GM21576 (cell line): ENCODE data around the gene GRIK4.
A peak's percentile ranks its signal among the peaks of the same experiment; 100 is the strongest.
"Not testable (repeated sequence)": the region's sequence is repeated elsewhere in the genome, so short reads cannot be mapped to it uniquely, and the experiment has no call there.

Experiments used
- ATAC-seq: cut with Tn5 transposase; IDR thresholded peaks from one replicate; pipeline ENCODE4 v1.9.1; 2021; ENCODE audit warnings: mild to moderate bottlenecking, moderate library complexity; ENCODE audit not compliant: unreplicated experiment

GRIK4 gene

DNA sequence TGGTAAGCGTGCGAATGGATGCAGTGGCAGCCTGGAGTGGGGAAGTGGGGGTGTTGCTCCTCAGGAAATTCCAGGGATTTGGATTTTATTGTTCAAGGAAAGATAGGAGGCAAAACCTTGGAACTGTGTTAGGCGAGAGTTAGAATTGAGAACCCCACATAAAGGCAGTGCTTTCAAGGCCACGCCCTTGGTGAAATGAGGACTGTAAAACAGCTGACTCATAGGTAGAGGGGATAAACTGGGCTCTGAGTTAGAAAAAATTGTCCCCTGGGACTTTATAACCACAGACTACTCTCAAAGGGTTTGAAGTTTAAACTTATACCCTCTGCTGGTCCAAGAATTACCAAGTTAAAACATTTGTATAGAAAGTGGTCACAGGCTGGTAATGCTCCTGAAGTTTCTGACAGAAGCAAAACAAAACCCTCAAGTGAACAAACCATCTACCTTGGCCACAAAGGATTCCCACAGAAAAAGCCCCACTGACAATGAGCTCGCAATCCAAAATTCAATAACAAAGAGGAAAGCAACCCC lies 262.0 kb downstream of the GRIK4 start:
- peak; percentile 69 for ATAC-seq

DNA sequence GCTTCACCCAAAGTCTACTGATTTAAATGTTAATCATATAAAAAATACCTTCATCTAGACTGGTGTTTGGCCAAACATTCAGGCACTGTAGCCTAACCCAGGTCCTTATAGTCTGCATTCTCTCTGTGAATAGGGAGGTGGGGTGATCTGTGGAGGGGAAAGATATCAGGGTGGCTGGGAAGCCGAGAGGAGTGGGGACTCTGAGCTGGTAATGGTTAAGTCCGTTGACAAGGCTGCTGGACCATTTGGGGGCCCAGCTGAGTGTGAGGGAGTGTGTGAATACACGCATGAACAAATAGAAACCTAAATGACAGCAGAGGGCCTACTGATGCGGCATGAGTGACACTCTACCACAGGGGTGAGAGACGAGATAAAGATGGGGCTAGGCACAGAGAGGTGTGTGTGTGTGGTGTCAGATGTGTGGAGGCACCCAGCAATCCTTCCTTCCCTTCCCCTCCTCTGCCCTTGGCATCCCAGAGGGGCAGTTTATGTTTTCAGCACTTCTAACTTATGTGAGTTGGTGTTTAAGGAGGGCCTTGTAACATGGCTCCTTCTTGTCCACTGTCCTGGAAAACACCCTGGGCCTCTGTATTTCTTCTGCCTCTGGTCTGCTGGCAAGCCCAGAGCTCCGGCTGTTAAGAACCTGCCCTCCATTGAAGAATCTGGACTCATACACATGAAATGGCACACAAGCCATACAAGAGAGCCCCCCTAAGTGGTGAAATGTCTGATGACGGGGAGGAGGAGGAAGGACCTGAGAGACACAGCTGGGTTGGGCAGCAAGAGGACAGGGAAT lies 263.2 kb downstream of the GRIK4 start:
- no peak for ATAC-seq

DNA sequence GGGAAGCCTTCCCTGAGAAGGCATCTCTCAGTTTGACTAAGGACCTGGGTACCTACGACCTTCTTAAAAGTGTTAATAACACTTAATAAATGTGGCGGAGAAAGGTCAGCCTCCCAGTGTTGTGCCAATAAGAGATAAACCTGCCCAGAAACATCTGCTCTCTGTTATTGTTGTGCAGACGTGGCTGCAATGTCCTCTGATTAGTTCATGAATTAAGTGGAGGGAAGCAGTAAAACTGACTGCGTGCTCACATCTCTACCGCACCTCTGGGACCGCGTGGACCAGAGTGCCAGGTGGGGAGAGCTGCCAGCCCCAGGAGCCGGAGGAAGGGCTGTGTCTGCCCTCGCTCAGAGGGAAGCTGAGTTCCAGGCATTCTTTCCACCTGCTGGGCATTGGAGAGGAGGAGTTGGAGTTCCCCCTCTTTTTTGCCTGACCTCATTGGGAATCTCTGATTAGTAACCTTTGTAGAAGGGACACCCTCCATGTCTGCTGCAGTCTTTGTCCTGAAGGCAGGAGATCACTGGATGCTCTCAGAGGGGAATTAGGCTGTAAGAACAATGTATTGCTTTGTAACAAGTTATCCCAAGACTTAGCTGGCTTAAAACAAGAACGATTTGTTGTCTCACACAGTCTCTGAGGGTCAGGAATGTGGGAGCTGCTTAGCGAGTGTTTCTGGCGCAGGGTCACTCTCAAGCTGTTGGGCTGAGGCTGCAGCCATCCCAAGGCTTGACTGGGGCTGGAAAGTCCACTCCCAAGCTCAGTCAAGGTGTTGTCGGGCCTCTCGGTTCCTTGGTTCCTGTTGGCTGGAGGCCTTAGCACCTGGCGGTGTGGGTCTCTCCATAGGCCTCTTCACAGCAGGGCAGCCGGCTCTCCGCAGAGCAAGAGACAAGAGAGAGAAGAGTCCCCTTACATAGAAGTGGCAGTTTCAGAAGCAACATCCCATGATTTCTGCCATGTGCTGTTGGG lies 264.7 kb downstream of the GRIK4 start:
- ATAC-seq = no peak

DNA sequence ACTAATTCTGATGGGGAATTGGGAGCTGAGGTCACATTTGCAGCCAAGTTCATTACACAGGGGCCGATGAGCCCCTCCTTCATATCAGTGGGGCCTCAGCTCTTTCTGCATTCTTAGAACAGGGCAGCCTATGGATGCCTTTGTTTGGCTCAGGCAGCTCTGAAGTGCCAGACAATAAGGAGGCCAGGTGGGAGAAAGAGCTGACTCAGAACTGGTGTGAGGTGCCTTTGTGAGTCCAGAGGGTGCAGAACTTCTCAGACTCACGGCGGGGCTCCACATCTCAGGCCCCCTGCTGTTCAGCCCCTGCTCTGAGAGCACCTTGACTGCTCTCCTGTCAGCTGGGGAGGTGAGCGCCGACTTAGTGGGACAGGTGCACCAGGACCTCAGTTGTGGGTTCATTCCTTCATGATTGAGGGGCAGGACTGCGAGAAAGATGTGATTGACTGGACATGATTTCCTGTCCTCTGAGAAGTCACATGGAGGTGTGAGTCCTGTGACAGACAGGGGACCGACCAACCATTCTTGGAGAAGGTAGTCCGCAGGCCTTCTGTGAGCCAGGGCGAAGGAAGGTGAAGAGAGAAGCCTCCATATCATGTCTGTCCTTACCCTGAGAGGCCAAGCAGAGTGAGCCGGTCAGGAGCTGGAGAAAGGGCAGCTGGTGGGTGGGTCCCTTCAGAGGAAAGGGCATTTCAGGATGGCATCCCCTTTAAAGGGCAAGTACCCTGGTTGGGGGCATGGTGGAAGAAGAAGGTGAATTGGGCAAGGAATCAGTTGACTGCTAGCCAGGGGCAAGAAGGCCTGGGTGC lies 267.3 kb downstream of the GRIK4 start:
- no peak for ATAC-seq

DNA sequence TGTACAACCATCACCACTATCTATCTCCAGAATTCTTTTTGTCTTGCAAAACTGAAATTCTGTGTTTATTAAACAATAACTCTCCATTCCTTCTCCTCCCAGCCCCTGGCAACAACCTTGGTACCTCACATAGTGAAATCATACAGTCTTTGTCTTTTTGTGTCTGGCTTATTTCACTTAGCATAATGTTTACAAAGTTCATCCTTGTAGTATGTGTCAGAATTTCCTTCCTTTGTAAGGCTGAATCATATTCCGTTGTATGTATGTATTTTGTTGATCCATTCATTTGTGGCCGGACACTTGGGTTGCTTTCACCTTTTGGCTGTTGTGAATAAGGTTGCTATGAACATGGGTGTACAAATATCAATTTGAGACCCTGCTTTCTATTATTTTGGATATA lies 268.7 kb downstream of the GRIK4 start:
- ATAC-seq = no peak

DNA sequence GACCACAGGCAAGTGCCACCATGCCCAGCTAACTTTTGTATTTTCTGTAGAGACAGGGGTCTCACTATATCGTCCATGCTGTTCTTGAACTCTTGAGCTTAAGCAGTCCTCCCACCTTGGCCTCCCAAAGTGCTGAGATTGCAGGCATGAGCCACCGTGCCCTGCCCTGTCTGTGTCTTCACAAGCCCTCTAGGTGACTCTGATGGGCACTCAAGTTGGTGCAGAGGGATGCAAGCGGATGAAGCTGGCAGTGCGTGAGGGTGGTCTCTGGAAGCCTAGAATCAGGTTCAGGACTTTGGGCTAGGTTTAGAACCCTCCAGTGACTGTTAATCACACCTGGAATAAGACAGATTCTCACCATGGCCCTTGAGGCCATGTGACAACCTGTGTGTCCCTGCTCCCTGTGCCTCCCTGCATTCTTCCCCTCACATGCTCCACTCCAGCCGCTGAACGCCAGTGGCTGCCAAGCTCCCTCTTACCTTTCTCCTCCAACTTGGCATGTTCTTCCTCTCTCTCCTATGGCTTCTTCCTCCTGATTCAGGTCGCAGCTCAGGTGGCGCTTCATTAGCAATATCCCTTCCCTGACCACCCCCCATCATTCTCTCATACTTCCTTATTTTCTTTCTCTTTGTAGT lies 270.1 kb downstream of the GRIK4 start:
- ATAC-seq = no peak

DNA sequence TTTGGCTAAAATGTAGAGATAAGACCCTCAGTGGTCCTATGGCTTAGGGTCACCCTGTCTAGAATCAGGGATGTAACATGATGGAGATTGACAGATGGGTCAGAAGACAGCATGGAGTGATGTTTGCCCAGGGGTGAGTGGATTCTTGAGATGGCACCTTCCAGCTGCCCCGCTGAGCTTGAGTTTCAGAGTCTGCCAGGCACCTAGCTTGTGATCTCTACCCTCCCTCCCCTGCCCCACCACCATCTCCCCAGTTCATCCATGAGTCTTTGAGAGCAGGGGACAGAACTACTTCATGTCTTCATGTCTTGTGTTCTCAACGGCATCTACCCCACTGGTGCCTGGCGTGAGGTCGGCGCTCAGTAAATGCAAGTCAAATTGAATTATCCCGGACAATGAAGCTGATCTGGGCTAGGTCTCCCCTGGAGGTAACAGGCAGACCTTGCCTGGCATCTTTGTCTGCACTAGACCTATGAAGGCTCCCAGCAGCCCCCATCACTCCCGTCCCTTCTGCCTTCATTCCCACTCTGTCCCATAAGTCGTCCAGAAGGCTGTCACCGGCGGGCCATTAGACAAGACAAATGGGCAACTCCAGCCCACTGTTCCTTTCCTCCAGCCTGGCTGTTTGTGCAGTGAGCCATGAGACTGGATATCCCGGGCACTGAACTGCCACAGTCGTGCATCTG lies 273.2 kb downstream of the GRIK4 start:
- no peak for ATAC-seq

DNA sequence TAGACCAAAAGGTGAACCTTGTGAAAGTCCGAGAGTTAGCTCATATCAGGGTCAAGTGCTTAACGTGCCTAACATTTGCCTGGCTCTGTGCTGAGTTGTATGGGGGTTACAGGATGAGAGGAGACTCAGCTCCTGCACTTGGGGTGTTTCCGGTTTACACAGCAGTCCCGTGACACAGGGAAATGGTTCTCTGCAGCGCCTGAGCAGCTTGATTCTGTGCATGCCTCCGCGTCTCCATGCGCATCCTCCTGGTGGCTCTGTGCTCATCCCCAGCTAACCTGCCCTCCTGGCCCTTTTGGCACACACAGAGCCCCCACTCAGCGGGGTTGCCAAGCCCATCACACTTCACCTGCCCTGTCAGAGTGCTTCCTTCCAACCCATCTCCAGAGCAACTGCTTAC lies 274.0 kb downstream of the GRIK4 start:
- no peak for ATAC-seq

DNA sequence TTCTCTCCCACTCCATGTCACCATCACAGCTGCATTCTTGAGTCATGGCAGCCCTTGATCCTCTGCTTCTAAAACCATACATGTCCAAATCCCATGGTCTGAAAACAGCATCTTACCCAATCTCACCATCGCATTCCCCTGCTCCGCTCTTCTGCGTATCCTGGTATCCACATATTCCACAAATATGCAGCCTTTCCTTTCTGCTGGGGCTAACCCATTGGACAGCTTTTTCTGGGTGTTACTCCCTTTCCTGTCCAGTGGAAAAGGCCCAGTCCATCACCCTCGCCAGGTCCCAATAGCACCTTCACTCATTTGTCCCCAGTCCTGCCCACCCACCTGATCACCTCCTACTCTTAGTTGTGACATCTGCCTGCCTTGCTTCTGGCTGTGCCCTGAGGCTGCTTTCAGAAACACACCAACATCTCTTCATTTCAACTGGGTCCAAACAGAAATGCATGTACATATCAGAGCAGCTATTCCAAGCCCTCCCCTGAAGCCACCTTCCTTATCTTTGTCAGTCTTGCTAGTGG lies 274.7 kb downstream of the GRIK4 start:
- no peak for ATAC-seq

DNA sequence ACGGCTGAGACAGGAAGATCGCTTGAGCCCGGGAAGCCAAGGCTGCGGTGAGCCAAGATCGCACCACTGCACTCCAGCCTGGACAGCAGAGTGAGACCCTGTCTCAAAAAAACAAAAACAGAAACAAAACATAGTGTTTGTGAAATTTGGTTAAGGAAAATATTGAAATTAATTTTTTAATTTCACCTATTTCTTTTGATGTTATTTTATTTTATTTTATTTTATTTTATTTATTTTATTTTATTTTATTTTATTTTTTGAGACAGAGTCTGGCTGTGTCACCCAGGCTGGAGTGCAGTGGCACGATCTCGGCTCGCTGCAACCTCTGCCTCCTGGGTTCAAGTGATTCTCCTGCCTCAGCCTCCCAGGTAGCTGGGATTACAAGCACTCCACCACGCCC lies 275.7 kb downstream of the GRIK4 start:
- ATAC-seq = not testable (repeated sequence)

DNA sequence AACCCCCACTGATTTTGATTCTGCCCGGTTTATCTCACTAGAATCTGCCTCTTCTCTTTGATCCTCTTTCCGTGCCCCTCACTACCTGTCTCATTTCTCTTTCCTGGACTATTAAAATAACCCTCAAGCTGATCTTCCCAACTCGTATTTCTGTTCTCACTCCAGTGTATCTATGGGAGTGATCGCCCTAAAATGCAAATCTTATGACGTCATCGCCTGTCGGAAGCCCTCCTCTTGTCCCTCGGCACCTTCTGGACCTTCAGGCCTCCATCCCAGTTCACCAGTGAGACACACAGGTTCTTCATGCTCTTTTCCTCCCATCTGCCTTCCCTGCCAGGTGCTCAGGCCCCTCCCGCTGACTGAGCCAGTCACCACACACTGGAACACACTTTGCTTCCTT lies 277.8 kb downstream of the GRIK4 start:
- no peak for ATAC-seq

DNA sequence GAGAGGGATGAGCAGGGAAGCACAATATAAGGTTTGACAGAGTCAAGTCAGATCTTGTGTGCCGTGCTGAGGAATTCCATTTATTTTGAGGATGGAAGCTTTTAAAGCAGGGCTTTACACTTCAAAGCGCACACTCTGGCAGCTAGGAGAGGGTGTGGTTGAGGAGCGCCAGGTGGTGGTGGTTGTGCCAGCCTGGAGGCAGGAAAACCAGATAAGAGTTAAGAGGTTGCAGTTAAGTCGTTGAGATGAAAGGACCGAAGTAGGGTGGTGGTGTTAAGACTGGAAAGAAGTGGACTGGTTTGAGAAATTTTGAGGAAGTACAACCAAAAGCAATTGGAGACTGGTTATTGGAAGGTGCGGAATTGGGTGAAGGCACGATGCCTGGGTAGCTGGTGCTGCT lies 280.8 kb downstream of the GRIK4 start:
- no peak for ATAC-seq

DNA sequence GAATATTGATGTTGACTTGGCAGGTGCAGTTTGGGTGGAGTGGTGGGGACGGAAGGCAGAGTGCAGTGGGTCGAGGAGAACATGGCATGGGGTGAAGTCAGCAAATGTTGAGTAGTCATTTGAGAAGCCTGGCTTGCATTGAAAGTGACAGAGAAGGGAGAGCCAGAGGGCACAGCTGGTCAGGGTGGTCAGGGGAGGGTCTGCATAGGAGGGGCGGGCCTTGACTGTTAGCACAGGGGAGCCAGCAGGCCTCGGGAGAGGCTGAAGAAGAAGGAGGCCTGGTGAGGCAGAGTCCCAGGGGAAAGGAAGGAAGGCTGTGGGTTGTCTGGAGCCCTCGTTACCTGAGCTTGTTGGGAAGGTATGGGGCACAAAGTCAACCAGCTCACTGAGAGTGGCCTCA lies 281.6 kb downstream of the GRIK4 start:
- ATAC-seq = no peak

DNA sequence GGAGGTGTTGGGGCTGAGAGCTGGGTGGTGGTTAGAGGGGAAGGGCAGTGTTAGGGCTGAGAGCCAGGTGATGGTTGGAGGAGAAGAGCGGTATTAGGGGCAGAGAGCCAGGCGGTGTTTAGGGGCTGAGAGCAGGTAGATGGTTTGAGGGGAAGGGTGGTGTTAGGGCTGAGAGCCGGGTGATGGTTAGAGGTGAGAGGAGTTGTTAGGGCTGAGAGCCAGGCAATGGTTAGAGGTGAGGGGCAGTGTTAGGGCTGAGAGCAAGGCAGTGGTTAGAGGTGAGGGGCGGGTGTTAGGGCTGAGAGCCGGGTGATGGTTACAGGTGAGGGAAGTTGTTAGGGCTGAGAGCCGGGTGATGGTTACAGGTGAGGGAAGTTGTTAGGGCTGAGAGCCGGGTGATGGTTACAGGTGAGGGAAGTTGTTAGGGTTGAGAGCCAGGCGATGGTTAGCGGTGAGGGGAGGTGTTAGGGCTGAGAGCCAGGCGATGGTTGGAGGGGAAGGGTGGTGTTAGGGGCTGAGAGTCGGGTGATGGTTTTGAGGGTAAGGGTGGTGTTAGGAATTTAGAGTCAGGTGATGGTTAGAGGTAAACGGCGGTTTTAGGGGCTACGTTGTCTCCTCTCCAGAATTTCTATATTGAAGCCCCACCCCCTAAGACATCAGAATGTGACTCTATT lies 282.4 kb downstream of the GRIK4 start:
- ATAC-seq = no peak

DNA sequence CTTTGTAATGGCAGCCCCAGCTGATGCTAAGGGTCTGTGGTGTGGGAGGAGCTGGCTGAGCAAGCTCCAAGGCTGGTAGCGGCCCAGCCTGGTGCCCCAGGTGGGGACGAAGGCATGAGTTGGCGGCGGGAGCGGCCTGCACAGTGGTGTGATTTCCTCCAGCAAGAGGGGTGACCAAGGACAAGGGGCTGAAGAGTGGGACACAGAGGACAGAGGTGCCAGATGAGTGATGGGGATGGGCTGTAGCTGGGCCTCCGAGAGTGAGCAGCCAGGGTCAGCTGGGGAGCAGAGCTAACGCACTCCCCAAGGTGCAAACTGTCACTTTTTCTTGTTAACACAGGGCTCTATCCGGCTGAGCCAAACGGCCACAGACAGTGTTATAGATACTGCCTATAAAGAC lies 283.2 kb downstream of the GRIK4 start:
- no peak for ATAC-seq

DNA sequence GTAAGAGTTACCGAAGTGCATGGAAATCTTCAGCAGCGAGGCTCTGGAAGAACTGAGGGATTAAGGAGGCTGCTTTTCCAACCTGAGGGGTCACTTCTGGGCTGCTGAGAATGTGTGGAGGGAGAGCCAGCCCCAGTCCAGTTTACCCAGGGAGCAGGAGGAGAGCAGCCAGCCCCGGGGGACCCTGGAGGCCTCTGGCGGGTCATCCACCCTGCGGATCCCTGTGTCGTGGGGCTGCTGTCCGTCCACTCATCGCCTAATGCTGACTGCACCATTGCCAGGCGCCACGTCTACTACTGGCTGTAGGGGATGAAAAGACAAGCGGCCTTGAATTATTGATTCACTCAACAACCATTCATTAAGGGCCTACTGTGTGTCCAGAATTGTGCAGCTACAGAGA lies 283.6 kb downstream of the GRIK4 start:
- ATAC-seq = no peak

DNA sequence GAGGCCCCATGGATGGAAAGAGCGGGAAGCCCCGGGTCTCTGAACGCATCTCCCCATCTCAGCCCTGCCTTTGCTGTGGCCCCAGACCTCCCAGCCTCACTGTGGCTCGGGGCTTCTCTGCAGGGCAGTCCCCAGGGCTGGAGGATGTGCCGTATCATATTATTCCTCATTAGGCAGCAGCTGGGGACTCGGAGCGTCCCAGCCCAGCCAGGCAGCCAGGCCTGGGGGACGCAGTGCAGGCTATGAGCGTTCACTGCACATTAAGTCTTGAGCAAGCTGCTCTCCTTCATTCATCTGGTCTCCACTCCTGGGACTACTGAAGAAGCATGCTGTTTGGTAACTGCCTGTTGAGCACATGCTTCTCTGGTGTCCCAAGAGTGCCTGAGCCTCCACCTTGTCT lies 285.6 kb downstream of the GRIK4 start:
- no peak for ATAC-seq

DNA sequence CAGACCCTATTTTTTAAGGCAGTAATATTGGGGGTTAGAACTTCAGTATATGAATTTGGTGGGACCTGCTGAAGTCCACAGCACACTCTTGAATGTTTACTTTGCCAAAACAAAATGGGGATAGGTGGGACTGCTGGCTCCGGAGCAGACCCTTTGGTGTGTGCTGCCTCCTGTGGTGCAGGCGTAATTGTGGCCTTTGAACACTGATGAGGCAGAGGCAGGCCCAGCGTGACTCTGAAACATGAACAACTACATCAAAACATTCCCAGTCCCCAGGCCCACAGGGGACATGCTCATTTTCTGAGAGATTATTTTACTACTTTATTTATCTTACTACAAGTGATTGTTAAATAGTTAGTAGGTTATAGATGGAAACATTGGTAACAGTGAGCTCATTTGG lies 287.3 kb downstream of the GRIK4 start:
- ATAC-seq = no peak

DNA sequence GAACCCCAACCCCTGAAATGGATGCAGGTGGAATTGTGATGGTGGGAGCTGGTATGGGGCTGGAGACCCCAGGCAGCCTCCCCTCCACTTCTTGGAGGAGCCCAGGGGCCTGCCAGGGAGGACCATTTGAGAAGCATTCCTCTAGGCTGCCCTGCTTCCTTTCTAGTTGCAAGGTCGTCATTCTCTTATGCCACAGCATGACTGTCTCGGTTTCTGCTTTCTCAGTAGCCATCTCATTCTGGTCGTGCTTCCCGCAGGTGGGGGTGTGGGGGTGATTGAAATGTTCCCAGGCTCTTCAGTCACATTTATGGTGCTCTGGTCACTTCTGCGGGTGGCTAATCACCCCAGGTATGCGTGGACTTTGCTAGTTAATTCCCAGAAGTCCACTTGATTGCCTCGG lies 288.7 kb downstream of the GRIK4 start:
- ATAC-seq = no peak
